Neuronal stem cell (in vitro differentiated cells): ENCODE data around the gene JAG2.

Source experiments
- DNase-seq: peaks from one replicate; pipeline ENCODE4 v3.0.0-alpha.2; 2013; ENCODE audit warnings: low spot score
- H2AFZ ChIP-seq: one replicate; pipeline ENCODE4 v1.6.1; 2013; ENCODE audit warnings: mild to moderate bottlenecking, low read length, inconsistent platforms
- H2AK5ac ChIP-seq: 2 replicates; pipeline ENCODE4 v1.6.1; 2013; ENCODE audit warnings: low read depth, mild to moderate bottlenecking, inconsistent platforms, low read length, moderate library complexity, mixed read lengths
- H2BK120ac ChIP-seq: 2 replicates; pipeline ENCODE4 v1.6.1; 2013; ENCODE audit warnings: low read depth, mild to moderate bottlenecking, inconsistent platforms, low read length, moderate library complexity, mixed read lengths
- H2BK12ac ChIP-seq: one replicate; pipeline ENCODE4 v1.6.1; 2013; ENCODE audit warnings: low read length, inconsistent platforms
- H2BK15ac ChIP-seq: 2 replicates; pipeline ENCODE4 v1.6.1; 2013; ENCODE audit warnings: mild to moderate bottlenecking, low read length, inconsistent platforms, mixed read lengths
- H2BK5ac ChIP-seq: one replicate; pipeline ENCODE4 v1.6.1; 2013; ENCODE audit warnings: inconsistent platforms, mild to moderate bottlenecking, low read length, moderate library complexity
- H3K14ac ChIP-seq: one replicate; pipeline ENCODE4 v1.6.1; 2013; ENCODE audit warnings: low read length, inconsistent platforms
- H3K18ac ChIP-seq: 2 replicates; pipeline ENCODE4 v1.6.1; 2013; ENCODE audit warnings: low read length, inconsistent platforms
- H3K23ac ChIP-seq: 2 replicates; pipeline ENCODE4 v1.6.1; 2013; ENCODE audit warnings: low read depth, mild to moderate bottlenecking, mixed read lengths, low read length, inconsistent platforms; ENCODE audit not compliant: poor library complexity
- H3K27ac ChIP-seq: replicated peaks from 3 replicates; pipeline ENCODE4 v1.5.1; 2013; ENCODE audit warnings: low read length, inconsistent platforms
- H3K27me3 ChIP-seq, 3 experiments: 2 replicates each; pipeline ENCODE4 v1.6.1; 2013; ENCODE audit warnings: low read length in 3 of 3, mild to moderate bottlenecking in 2 of 3, inconsistent platforms in 1 of 3, low read depth in 1 of 3, mixed read lengths in 1 of 3, moderate library complexity in 1 of 3; ENCODE audit not compliant: control insufficient read depth in 3 of 3, insufficient read depth in 3 of 3
- H3K36me3 ChIP-seq, 2 donors: replicated peaks in 1 of 2; 2 replicates each; pipeline ENCODE4 v1.6.1; 2013; ENCODE audit warnings: low read length in 2 of 2; ENCODE audit not compliant: control insufficient read depth in 2 of 2, insufficient read depth in 2 of 2
- H3K4ac ChIP-seq: 2 replicates; pipeline ENCODE4 v1.6.1; 2013; ENCODE audit warnings: inconsistent platforms, mild to moderate bottlenecking, low read length, moderate library complexity
- H3K4me1 ChIP-seq, 2 donors: 1 replicate in 1 of 2; 2 replicates in 1 of 2; pipeline ENCODE4 v1.6.1; 2013; ENCODE audit warnings: low read length in 2 of 2, low read depth in 1 of 2; ENCODE audit not compliant: control insufficient read depth in 2 of 2, insufficient read depth in 1 of 2
- H3K4me2 ChIP-seq: one replicate; pipeline ENCODE4 v1.6.1; 2013; ENCODE audit warnings: mild to moderate bottlenecking, low read length, inconsistent platforms; ENCODE audit not compliant: insufficient read depth, poor library complexity, severe bottlenecking
- H3K4me3 ChIP-seq, 2 donors: 2 replicates each; pipeline ENCODE4 v1.5.1; 2013; ENCODE audit warnings: low read length in 2 of 2, mild to moderate bottlenecking in 2 of 2, inconsistent platforms in 1 of 2, moderate library complexity in 1 of 2
- H3K79me1 ChIP-seq: one replicate; pipeline ENCODE4 v1.6.1; 2013; ENCODE audit warnings: low read depth, mild to moderate bottlenecking, inconsistent platforms, low read length, moderate library complexity
- H3K9ac ChIP-seq: one replicate; pipeline ENCODE4 v1.6.1; 2013; ENCODE audit warnings: mild to moderate bottlenecking, low read depth, low read length, inconsistent platforms; ENCODE audit not compliant: poor library complexity
- H3K9me3 ChIP-seq, 2 donors: replicated peaks in 1 of 2; 2 replicates each; pipeline versions ENCODE3 to v1.6.1; 2013; ENCODE audit warnings: low read length in 2 of 2, mild to moderate bottlenecking in 2 of 2, inconsistent platforms in 1 of 2, low read depth in 1 of 2, mixed read lengths in 1 of 2, moderate library complexity in 1 of 2; ENCODE audit not compliant: control insufficient read depth in 2 of 2, insufficient read depth in 1 of 2
- H4K8ac ChIP-seq: one replicate; pipeline ENCODE4 v1.6.1; 2013; ENCODE audit warnings: low read depth, mild to moderate bottlenecking, inconsistent platforms, low read length, moderate library complexity
- H4K91ac ChIP-seq: one replicate; pipeline ENCODE4 v1.6.1; 2013; ENCODE audit warnings: low read length, low read depth, mild to moderate bottlenecking, inconsistent platforms; ENCODE audit not compliant: poor library complexity
- WGBS, 2 donors: extraction: QIAGEN DNeasy Blood & Tissue Kit; methylation state at CpG; one replicate each; pipeline ENCODE4 v1.1.7; 2013; ENCODE audit warnings: missing lambda C conversion rate in 2 of 2, mixed read lengths in 1 of 2; ENCODE audit not compliant: insufficient read length in 2 of 2, insufficient replicate concordance in 1 of 2; ENCODE audit errors: extremely low coverage in 2 of 2; 5-methylcytosine and 5-hydroxymethylcytosine counted together

Gene JAG2

GRCh38 chr14:105176513-105176912, 7.9 kb upstream of the JAG2 start:
- Histone ChIP-seq H3K79me1 (peaks cover 10% of the 10 kb centered on the region), H3K23ac (no peak overlapping the region), H3K27me3 (peaks cover 0 to 7% (median 2%) of the 10 kb centered on the region in 3 experiments), H3K9me3 (no peaks in the 10 kb centered on the region), H4K8ac (no peak overlapping the region), H2BK120ac (no peak overlapping the region), H4K91ac (no peak overlapping the region), H3K4me3 (no peak overlapping the region), H3K4ac (no peak overlapping the region), H2BK5ac (peak overlapping the region; percentile 87), H3K27ac (no peak overlapping the region), H3K14ac (peak overlapping the region; percentile 38), H3K18ac (peak overlapping the region; percentile 48), H3K4me1 (peaks cover 3 to 12% of the 10 kb centered on the region in 2 donors), H3K9ac (peak overlapping the region; percentile 50), H3K36me3 (no peaks in the 10 kb centered on the region), H2AFZ (no peak overlapping the region), H2BK15ac (no peak overlapping the region), H2BK12ac (no peak overlapping the region), H3K4me2 (no peak overlapping the region), H2AK5ac (peak overlapping the region; percentile 43)
- WGBS, 2 donors = no CpG with 5 or more reads among the region's 15 CpGs
- DNase-seq = no peak

GRCh38 chr14:105173901-105174894, 5.6 kb upstream of the JAG2 start:
- Histone ChIP-seq H2AFZ (no peak overlapping the region), H2BK12ac (no peak overlapping the region), H3K4me1 (peaks cover 0 to 14% of the 10 kb centered on the region in 2 donors), H2BK15ac (no peak overlapping the region), H4K91ac (no peak overlapping the region), H3K36me3 (no peaks in the 10 kb centered on the region), H3K9me3 (no peaks in the 10 kb centered on the region), H3K4me3 (no peak overlapping the region), H3K14ac (no peak overlapping the region), H3K4ac (no peak overlapping the region), H3K4me2 (no peak overlapping the region), H3K27me3 (peaks cover 0 to 18% (median 6%) of the 10 kb centered on the region in 3 experiments), H4K8ac (no peak overlapping the region), H3K9ac (no peak overlapping the region), H3K23ac (no peak overlapping the region), H2AK5ac (no peak overlapping the region), H2BK5ac (no peak overlapping the region), H2BK120ac (no peak overlapping the region), H3K27ac (no peak overlapping the region), H3K79me1 (peaks cover 5% of the 10 kb centered on the region), H3K18ac (peak overlapping the region; percentile 64)
- no peak for DNase-seq
- WGBS, 2 donors = no CpG with 5 or more reads among the region's 32 CpGs

DNA sequence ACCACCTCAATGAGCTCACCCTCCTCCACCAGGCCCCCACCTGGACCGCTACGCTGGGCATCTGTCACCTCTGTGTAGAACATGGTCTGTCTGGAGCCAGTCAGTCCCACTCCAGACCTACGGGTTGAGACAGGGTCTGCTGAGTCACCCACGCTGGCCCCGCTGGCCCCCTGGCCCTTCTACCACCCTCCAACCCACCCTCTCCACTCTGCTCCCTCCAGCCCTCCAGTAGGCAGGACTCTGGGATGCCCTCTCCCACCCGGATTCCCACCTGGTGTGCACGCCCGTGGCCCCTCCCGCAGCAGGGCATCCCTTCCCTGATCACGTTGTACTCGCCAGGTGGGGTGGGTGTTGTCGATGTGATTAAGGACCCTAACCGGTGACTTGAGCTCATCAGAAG, 4.6 kb upstream of the JAG2 start:
- Histone ChIP-seq H2AK5ac (no peak overlapping the region), H3K9ac (no peak overlapping the region), H3K27me3 (peaks cover 0 to 22% (median 6%) of the 10 kb centered on the region in 3 experiments), H3K23ac (no peak overlapping the region), H2BK120ac (no peak overlapping the region), H2BK5ac (no peak overlapping the region), H3K36me3 (no peaks in the 10 kb centered on the region), H3K9me3 (no peaks in the 10 kb centered on the region), H2AFZ (no peak overlapping the region), H3K27ac (no peak overlapping the region), H3K4me1 (peaks cover 0 to 14% of the 10 kb centered on the region in 2 donors), H3K4ac (no peak overlapping the region), H4K8ac (no peak overlapping the region), H3K14ac (peak overlapping the region; percentile 38), H3K79me1 (peaks cover 2% of the 10 kb centered on the region), H3K4me3 (no peak overlapping the region), H4K91ac (no peak overlapping the region), H2BK15ac (no peak overlapping the region), H2BK12ac (no peak overlapping the region), H3K4me2 (no peak overlapping the region), H3K18ac (no peak overlapping the region)
- no peak for DNase-seq
- no CpG with 5 or more reads among the region's 13 CpGs for WGBS, 2 donors

DNA sequence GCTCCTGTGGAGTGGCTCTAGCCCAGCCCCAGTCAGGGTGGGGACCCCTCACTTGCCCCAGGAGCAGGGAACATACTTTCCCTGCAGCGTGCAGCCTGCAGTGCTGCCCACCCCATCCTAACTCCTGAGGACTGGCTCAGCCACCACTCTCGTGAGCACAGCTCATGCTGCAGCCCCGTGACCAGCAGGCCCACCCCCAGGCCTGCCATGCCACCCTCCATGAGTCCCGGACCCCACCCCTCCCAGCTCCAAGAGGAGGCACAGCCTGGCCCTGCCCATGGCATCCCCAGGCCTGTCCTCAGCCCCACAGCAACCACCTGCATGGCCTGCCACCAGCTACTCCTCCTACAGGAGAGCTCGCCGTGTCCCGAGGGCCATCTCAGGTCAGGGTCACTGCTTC, 3.9 kb upstream of the JAG2 start:
- peak overlapping the region; percentile 85 for H3K23ac ChIP-seq
- no peaks in the 10 kb centered on the region for H3K36me3 ChIP-seq
- no peak overlapping the region for H2BK12ac ChIP-seq
- H2BK5ac ChIP-seq = no peak overlapping the region
- no peak overlapping the region for H2AK5ac ChIP-seq
- no peak overlapping the region for H3K4me2 ChIP-seq
- H3K27ac ChIP-seq = no peak overlapping the region
- H2BK15ac ChIP-seq = no peak overlapping the region
- H2BK120ac ChIP-seq = no peak overlapping the region
- peaks cover 4 to 26% (median 11%) of the 10 kb centered on the region in 3 experiments for H3K27me3 ChIP-seq
- peaks cover 2 to 14% of the 10 kb centered on the region in 2 donors for H3K4me1 ChIP-seq
- DNase-seq = no peak
- H3K14ac ChIP-seq = peak overlapping the region; percentile 38
- H3K18ac ChIP-seq = peak overlapping the region; percentile 38
- H3K79me1 ChIP-seq = peaks cover 4% of the 10 kb centered on the region
- H3K4me3 ChIP-seq = no peak overlapping the region
- H4K91ac ChIP-seq = no peak overlapping the region
- H2AFZ ChIP-seq = no peak overlapping the region
- no peak overlapping the region for H3K9ac ChIP-seq
- H3K9me3 ChIP-seq = no peaks in the 10 kb centered on the region
- H3K4ac ChIP-seq = no peak overlapping the region
- H4K8ac ChIP-seq = no peak overlapping the region
- WGBS, 2 donors = no CpG with 5 or more reads among the region's 7 CpGs
